Sigmoid colon (tissue), 7 donors: ENCODE results near the gene HIVEP3. TPM values are rescaled to one million over a fixed set of nuclear protein-coding genes. Genes with fewer than 3 reads are reported as not detected.

Source experiments
- DNase-seq: peaks from one replicate; pipeline ENCODE4 v3.0.0-alpha.2; 2019
- H3K27ac ChIP-seq, 4 donors: fragments of 200-600 bp; sonication (generic); one replicate each; pipeline ENCODE4 v1.5.1; 2016 to 2019; ENCODE audit warnings: mild to moderate bottlenecking in 1 of 4
- H3K27me3 ChIP-seq, 3 donors: fragments of 200-600 bp; sonication (generic); one replicate each; pipeline ENCODE4 v1.5.1; 2019; ENCODE audit warnings: mild to moderate bottlenecking in 1 of 3
- H3K36me3 ChIP-seq, 4 donors: fragments of 200-600 bp; sonication (generic); one replicate each; pipeline ENCODE4 v1.5.1; 2016 to 2019
- H3K4me1 ChIP-seq, 4 donors: fragments of 200-600 bp; sonication (generic); one replicate each; pipeline ENCODE4 v1.5.1; 2017 to 2019
- H3K4me3 ChIP-seq, 4 donors: fragments of 200-600 bp; sonication (generic); one replicate each; pipeline ENCODE4 v1.5.1; 2017 to 2019; ENCODE audit warnings: mild to moderate bottlenecking in 2 of 4, moderate library complexity in 1 of 4
- H3K9me3 ChIP-seq, 4 donors: fragments of 200-600 bp in 3 of 4; sonication (generic) in 3 of 4; one replicate each; pipeline versions ENCODE4 v1.5.1 to v1.6.1; 2013 to 2019
- CTCF ChIP-seq, 4 experiments: fragments of 450-650 bp in 3 of 4; fragments of 200-600 bp in 1 of 4; IDR thresholded peaks; one replicate each; pipeline ENCODE4 v1.5.1; 2016 to 2019; ENCODE audit warnings: antibody characterized with exemption in 4 of 4, mild to moderate bottlenecking in 3 of 4, moderate library complexity in 2 of 4
- EP300 ChIP-seq, 4 donors: sonication (generic); formaldehyde crosslinking; IDR thresholded peaks; one replicate each; pipeline ENCODE4 v1.6.1; 2017; ENCODE audit warnings: antibody characterized with exemption in 4 of 4
- POLR2A ChIP-seq, 2 donors: fragments of 450-650 bp; IDR thresholded peaks; one replicate each; pipeline ENCODE4 v1.6.1; 2016; ENCODE audit warnings: antibody characterized with exemption in 2 of 2, mild to moderate bottlenecking in 2 of 2, moderate library complexity in 2 of 2
- POLR2AphosphoS5 ChIP-seq, 4 donors: sonication (generic); formaldehyde crosslinking; IDR thresholded peaks; one replicate each; pipeline ENCODE4 v1.6.1; 2017; ENCODE audit warnings: antibody characterized with exemption in 4 of 4
- WGBS, 2 donors: extraction: QIAGEN DNeasy Blood & Tissue Kit; methylation state at CpG; one replicate each; pipeline ENCODE4 v1.1.7; 2013; 5-methylcytosine and 5-hydroxymethylcytosine counted together
- intact Hi-C: fragments of 100-400 bp; cut with DNase I; formaldehyde crosslinking; loops from one replicate; pipeline ENCODE4 v1.15.1; 2023
- polyA plus RNA-seq, 3 donors: library from polyadenylated mRNA; stranded (reverse); fragments of 200-250 nt; gene quantifications; one replicate each; pipeline ENCODE4 v1.2.3, GENCODE V29; 2013
- total RNA-seq, 4 donors: library from RNA; depleted of rRNA; stranded (reverse); fragments of >200 nt; gene quantifications; one replicate each; pipeline ENCODE4 v1.1.0, GENCODE V29; 2016
- donor health status: healthy with polysubstance abuse.
- donor health status: Bipolar disorder and iron deficiency.
- donor health status: healthy.

Gene HIVEP3
- total and polyA plus RNA-seq, 7 donors, result 1.4 to 7.8 (median 3.2) TPM

GRCh38 chr1:41632781-41633575 lies 285.7 kb downstream of the HIVEP3 start:
- TF ChIP-seq EP300 (IDR thresholded peaks at IDR 0.05), result no peak
- no peak for TF ChIP-seq POLR2AphosphoS5 (IDR thresholded peaks at IDR 0.05)
- no peak for TF ChIP-seq CTCF (IDR thresholded peaks at IDR 0.05)
- no peak for TF ChIP-seq POLR2A (IDR thresholded peaks at IDR 0.05)
- peak; percentile 40 for DNase-seq
- intact Hi-C loops, result no loop called here
- Histone ChIP-seq H3K9me3 (no peaks in the 10 kb centered on the region), H3K4me1 (no peaks in the 10 kb centered on the region), H3K27me3 (no peaks in the 10 kb centered on the region), H3K4me3 (no peak overlapping the region), H3K27ac (no peak overlapping the region), H3K36me3 (no peaks in the 10 kb centered on the region)
- WGBS, 2 donors, result 87 to 88% methylated on average over 14 of the region's 14 CpGs

- Histone ChIP-seq H3K27ac (no peak overlapping the region), H3K27me3 (no peaks in the 10 kb centered on the region), H3K4me1 (no peaks in the 10 kb centered on the region), H3K36me3 (no peaks in the 10 kb centered on the region), H3K4me3 (no peak overlapping the region), H3K9me3 (no peaks in the 10 kb centered on the region)
- TF ChIP-seq POLR2AphosphoS5 (IDR thresholded peaks at IDR 0.05) (no peak), CTCF (IDR thresholded peaks at IDR 0.05) (no peak), POLR2A (IDR thresholded peaks at IDR 0.05) (no peak), EP300 (IDR thresholded peaks at IDR 0.05) (no peak)
- no peak for DNase-seq
- 78 to 81% methylated on average over 6 of the region's 6 CpGs for WGBS, 2 donors
- intact Hi-C loops, result no loop called here
Observed at GRCh38 chr1:41631971-41632370, 286.8 kb downstream of the HIVEP3 start.

GRCh38 chr1:41631154-41631553 lies 287.6 kb downstream of the HIVEP3 start:
- no peak overlapping the region for H3K27ac ChIP-seq
- DNase-seq, result no peak
- H3K9me3 ChIP-seq, result no peaks in the 10 kb centered on the region
- 92 to 94% methylated on average over 9 of the region's 9 CpGs for WGBS, 2 donors
- intact Hi-C loops, result no loop called here
- H3K36me3 ChIP-seq, result no peaks in the 10 kb centered on the region
- no peaks in the 10 kb centered on the region for H3K27me3 ChIP-seq
- no peak overlapping the region for H3K4me3 ChIP-seq
- TF ChIP-seq POLR2A (IDR thresholded peaks at IDR 0.05) (no peak), POLR2AphosphoS5 (IDR thresholded peaks at IDR 0.05) (no peak), CTCF (IDR thresholded peaks at IDR 0.05) (no peak), EP300 (IDR thresholded peaks at IDR 0.05) (no peak)
- peaks cover 0 to 3% (median 0%) of the 10 kb centered on the region in 4 donors for H3K4me1 ChIP-seq

DNA sequence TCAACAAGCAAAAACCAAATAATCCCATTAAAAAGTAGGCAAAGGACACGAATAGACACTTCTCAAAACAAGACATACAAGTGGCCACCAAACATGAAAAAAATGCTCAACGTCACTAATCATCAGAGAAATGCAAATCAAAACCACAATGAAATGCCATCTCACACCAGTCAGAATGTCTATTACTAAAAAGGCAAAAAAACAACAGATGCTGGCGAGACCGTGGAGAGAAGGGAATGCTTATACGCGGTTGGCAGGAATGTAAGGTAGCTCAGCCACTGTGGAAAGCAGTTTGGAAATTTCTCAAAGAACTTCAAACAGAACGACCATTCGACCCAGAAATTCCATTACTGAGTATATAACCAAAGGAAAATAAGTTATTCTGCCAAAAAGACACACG lies 289.2 kb downstream of the HIVEP3 start:
- Histone ChIP-seq H3K4me1 (peaks cover 0 to 7% (median 0%) of the 10 kb centered on the region in 4 donors), H3K9me3 (no peaks in the 10 kb centered on the region), H3K36me3 (no peaks in the 10 kb centered on the region), H3K27ac (no peak overlapping the region), H3K27me3 (no peaks in the 10 kb centered on the region), H3K4me3 (no peak overlapping the region)
- WGBS, 2 donors, result 86 to 93% methylated on average over 9 of the region's 9 CpGs
- DNase-seq, result no peak
- TF ChIP-seq EP300 (IDR thresholded peaks at IDR 0.05) (no peak), CTCF (IDR thresholded peaks at IDR 0.05) (no peak), POLR2A (IDR thresholded peaks at IDR 0.05) (no peak), POLR2AphosphoS5 (IDR thresholded peaks at IDR 0.05) (no peak)
- intact Hi-C loops, result no loop called here
